DOHH2 (cell line): Measurements from ENCODE around the gene PKD1L1.

ENCODE experiments used
- EZH2phosphoT487 ChIP-seq: fragments of 200-600 bp; sonication (generic); IDR thresholded peaks from 2 replicates; pipeline ENCODE4 v1.6.1; 2017; ENCODE audit warnings: borderline replicate concordance, mild to moderate bottlenecking, antibody characterized with exemption, low read length, moderate library complexity, mixed read lengths
- TF ChIP-seq, protein P1 (sequence below): fragments of 200-600 bp; sonication (generic); IDR thresholded peaks from one replicate; pipeline ENCODE4 v1.5.1; 2014; ENCODE audit warnings: antibody characterized with exemption, mild to moderate bottlenecking, low read depth, low read length; ENCODE audit not compliant: poor library complexity, severe bottlenecking

DNA sequence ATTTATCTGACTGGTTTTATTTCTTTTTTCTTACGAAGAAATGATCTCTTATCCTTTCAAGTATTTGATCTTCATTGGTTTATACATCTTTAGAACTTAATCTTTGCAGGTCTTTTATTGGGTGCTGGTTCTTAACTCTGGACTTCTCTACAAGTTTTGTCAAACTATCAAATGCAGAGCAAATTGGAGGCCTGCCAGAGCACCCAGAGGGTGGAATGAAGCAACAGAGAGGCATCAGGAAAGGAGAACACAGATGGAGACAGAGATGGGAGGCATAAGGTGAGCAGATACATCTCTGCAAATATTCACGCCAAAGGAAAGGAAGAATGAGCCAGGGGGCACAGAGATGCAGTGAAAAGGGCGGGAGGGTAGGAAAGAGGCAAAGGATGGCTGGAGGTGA is 130.3 kb downstream of the PKD1L1 start:
- TF ChIP-seq, protein P1, sequence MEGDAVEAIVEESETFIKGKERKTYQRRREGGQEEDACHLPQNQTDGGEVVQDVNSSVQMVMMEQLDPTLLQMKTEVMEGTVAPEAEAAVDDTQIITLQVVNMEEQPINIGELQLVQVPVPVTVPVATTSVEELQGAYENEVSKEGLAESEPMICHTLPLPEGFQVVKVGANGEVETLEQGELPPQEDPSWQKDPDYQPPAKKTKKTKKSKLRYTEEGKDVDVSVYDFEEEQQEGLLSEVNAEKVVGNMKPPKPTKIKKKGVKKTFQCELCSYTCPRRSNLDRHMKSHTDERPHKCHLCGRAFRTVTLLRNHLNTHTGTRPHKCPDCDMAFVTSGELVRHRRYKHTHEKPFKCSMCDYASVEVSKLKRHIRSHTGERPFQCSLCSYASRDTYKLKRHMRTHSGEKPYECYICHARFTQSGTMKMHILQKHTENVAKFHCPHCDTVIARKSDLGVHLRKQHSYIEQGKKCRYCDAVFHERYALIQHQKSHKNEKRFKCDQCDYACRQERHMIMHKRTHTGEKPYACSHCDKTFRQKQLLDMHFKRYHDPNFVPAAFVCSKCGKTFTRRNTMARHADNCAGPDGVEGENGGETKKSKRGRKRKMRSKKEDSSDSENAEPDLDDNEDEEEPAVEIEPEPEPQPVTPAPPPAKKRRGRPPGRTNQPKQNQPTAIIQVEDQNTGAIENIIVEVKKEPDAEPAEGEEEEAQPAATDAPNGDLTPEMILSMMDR, result no peak
- no peak for TF ChIP-seq EZH2phosphoT487
